Measurements from ENCODE around the gene CLDN1. TPM values are rescaled to one million over a fixed set of nuclear protein-coding genes. Genes with fewer than 3 reads are reported as not detected.

Gene CLDN1
- total and polyA plus RNA-seq, 2 donors from 2014 or later, result 6.2 to 86.0 TPM

- TF ChIP-seq CTCF (IDR thresholded peaks at IDR 0.05; ENCODE audit: borderline replicate concordance, extremely low read depth, insufficient read depth), result no peak
- H3K4me3 ChIP-seq (ENCODE audit: low read length in 3 of 3), result no peak overlapping the region
- intact Hi-C loops (cut with DNase I), result no loop called here
Measured at GRCh38 chr3:190286014-190286413, 36.2 kb downstream of the CLDN1 start.

GRCh38 chr3:190281308-190282051, 40.8 kb downstream of the CLDN1 start:
- H3K4me1 ChIP-seq (ENCODE audit: control insufficient read depth in 2 of 3, insufficient read depth in 2 of 3, low read depth in 1 of 3, low read length in 3 of 3), result no peaks in the 10 kb centered on the region
- no peak for TF ChIP-seq CTCF (IDR thresholded peaks at IDR 0.05; ENCODE audit: borderline replicate concordance, extremely low read depth, insufficient read depth)
- no peak overlapping the region for H3K9ac ChIP-seq (ENCODE audit: low read length in 3 of 3)
- FAIRE-seq (peak; percentile 17), DNase-seq (peak in 2 of 5 donors; percentile 31 to 42)
- no peaks in the 10 kb centered on the region for H3K9me3 ChIP-seq (ENCODE audit: control insufficient read depth in 2 of 3, insufficient read depth in 1 of 3, low read length in 3 of 3)
- H3K36me3 ChIP-seq (ENCODE audit: control insufficient read depth in 2 of 3, insufficient read depth in 3 of 3, low read length in 3 of 3), result no peaks in the 10 kb centered on the region
- H3K4me3 ChIP-seq (ENCODE audit: low read length in 3 of 3), result no peak overlapping the region
- peak overlapping the region in 1 of 2 donors; percentile 20 for H3K27ac ChIP-seq (ENCODE audit: low read depth in 2 of 2, low read length in 2 of 2)
- intact Hi-C loops (cut with DNase I), result no loop called here
- no peaks in the 10 kb centered on the region for H3K27me3 ChIP-seq (ENCODE audit: control insufficient read depth, insufficient read depth, low read length)

More at GRCh38 chr3:190286014-190286413, 36.2 kb downstream of the CLDN1 start:
- no peak overlapping the region for H3K9ac ChIP-seq (ENCODE audit: low read length in 3 of 3)
- no peaks in the 10 kb centered on the region for H3K9me3 ChIP-seq (ENCODE audit: control insufficient read depth in 2 of 3, insufficient read depth in 1 of 3, low read length in 3 of 3)
- FAIRE-seq (no peak), DNase-seq (no peak)
- H3K4me1 ChIP-seq (ENCODE audit: control insufficient read depth in 2 of 3, insufficient read depth in 2 of 3, low read depth in 1 of 3, low read length in 3 of 3), result no peaks in the 10 kb centered on the region
- no peaks in the 10 kb centered on the region for H3K36me3 ChIP-seq (ENCODE audit: control insufficient read depth in 2 of 3, insufficient read depth in 3 of 3, low read length in 3 of 3)
- no peaks in the 10 kb centered on the region for H3K27me3 ChIP-seq (ENCODE audit: control insufficient read depth, insufficient read depth, low read length)
- no peak overlapping the region for H3K27ac ChIP-seq (ENCODE audit: low read depth in 2 of 2, low read length in 2 of 2)

GRCh38 chr3:190279690-190280089, 42.6 kb downstream of the CLDN1 start:
- FAIRE-seq, result no peak
- intact Hi-C loops (cut with DNase I), result no loop called here
- Histone ChIP-seq H3K4me1 (ENCODE audit: control insufficient read depth in 2 of 3, insufficient read depth in 2 of 3, low read depth in 1 of 3, low read length in 3 of 3) (no peaks in the 10 kb centered on the region), H3K4me3 (ENCODE audit: low read length in 3 of 3) (no peak overlapping the region), H3K9ac (ENCODE audit: low read length in 3 of 3) (no peak overlapping the region), H3K27me3 (ENCODE audit: control insufficient read depth, insufficient read depth, low read length) (no peaks in the 10 kb centered on the region), H3K36me3 (ENCODE audit: control insufficient read depth in 2 of 3, insufficient read depth in 3 of 3, low read length in 3 of 3) (no peaks in the 10 kb centered on the region), H3K27ac (ENCODE audit: low read depth in 2 of 2, low read length in 2 of 2) (no peak overlapping the region), H3K9me3 (ENCODE audit: control insufficient read depth in 2 of 3, insufficient read depth in 1 of 3, low read length in 3 of 3) (no peaks in the 10 kb centered on the region)
- TF ChIP-seq CTCF (IDR thresholded peaks at IDR 0.05; ENCODE audit: borderline replicate concordance, extremely low read depth, insufficient read depth), result no peak
- no peak for DNase-seq

Measured in kidney (tissue), 14 donors.